A549 (cell line): ENCODE results near the gene PUS7.

Experiments
- CTCF ChIP-seq: fragments of >200 bp; sonication (Bioruptor Twin); formaldehyde crosslinking; IDR thresholded peaks from 3 replicates; pipeline ENCODE4 v1.5.1; 2016
- EHMT2 ChIP-seq: fragments of 200-600 bp; sonication (generic); IDR thresholded peaks from 2 replicates; pipeline ENCODE4 v1.6.1; 2016; ENCODE audit warnings: antibody characterized with exemption, low read depth, mild to moderate bottlenecking, moderate library complexity
- JUNB ChIP-seq: fragments of >200 bp; sonication (Bioruptor Twin); formaldehyde crosslinking; IDR thresholded peaks from 2 replicates; pipeline ENCODE4 v1.6.1; 2016
- KDM1A ChIP-seq: fragments of 200-600 bp; sonication (generic); IDR thresholded peaks from 2 replicates; pipeline ENCODE4 v1.6.1; 2016; ENCODE audit warnings: low read depth, mild to moderate bottlenecking
- MAX ChIP-seq: IDR thresholded peaks from 2 replicates; pipeline ENCODE4 v1.6.1; 2012
- POLR2A ChIP-seq: IDR thresholded peaks from 2 replicates; pipeline ENCODE4 v1.6.1; 2012; ENCODE audit warnings: mild to moderate bottlenecking, low read length
- POLR2AphosphoS2 ChIP-seq: conservative IDR thresholded peaks from 2 replicates; pipeline ENCODE4 v1.6.1; 2012; ENCODE audit warnings: low read length, improper control_type of control experiment, inconsistent platforms
- RAD21 ChIP-seq, 2 experiments: fragments of >200 bp in 1 of 2; sonication (Bioruptor Twin) in 1 of 2; formaldehyde crosslinking in 1 of 2; IDR thresholded peaks in 1 of 2; conservative IDR thresholded peaks in 1 of 2; 2 replicates in 1 of 2; 3 replicates in 1 of 2; pipeline ENCODE4 v1.6.1; 2012 to 2018; ENCODE audit warnings: inconsistent platforms in 1 of 2
- SMC3 ChIP-seq: fragments of >200 bp; sonication (Bioruptor Twin); formaldehyde crosslinking; IDR thresholded peaks from 3 replicates; pipeline ENCODE4 v1.6.1; 2018; ENCODE audit warnings: inconsistent platforms
- ZSCAN20 ChIP-seq: fragments of 250-450 bp; sonication (Bioruptor Pico); IDR thresholded peaks from 2 replicates; pipeline ENCODE4 v1.8.0; 2022; ENCODE audit warnings: mild to moderate bottlenecking, moderate library complexity

- no peak for TF ChIP-seq KDM1A
- no peak for TF ChIP-seq CTCF
- TF ChIP-seq EHMT2: no peak
- TF ChIP-seq JUNB: no peak
- no peak for TF ChIP-seq POLR2AphosphoS2
- TF ChIP-seq ZSCAN20: no peak
- TF ChIP-seq SMC3: no peak
- TF ChIP-seq POLR2A: no peak
- TF ChIP-seq RAD21 (conservative IDR thresholded peaks at IDR 0.05 in 1 of 2, IDR thresholded peaks at IDR 0.05 in 1 of 2): no peak
- TF ChIP-seq MAX: no peak
Measured at GRCh38 chr7:105452085-105452484, 70.0 kb downstream of the PUS7 start.
